BJ (cell line): ENCODE data around the gene SUPT3H. TPM values are rescaled to one million over a fixed set of nuclear protein-coding genes. Genes with fewer than 3 reads are reported as not detected.

Source experiments
- CTCF ChIA-PET: fragments of 350-600 bp; formaldehyde crosslinking; extraction: SDS; loops from one replicate; lab custom pipeline; 2021; ENCODE audit warnings: antibody characterized with exemption, inconsistent platforms; lab: Yijun Ruan, JAX
- POLR2A ChIA-PET: fragments of 300-600 bp; sonication (Branson Sonifier 250); formaldehyde crosslinking; extraction: SDS; loops from one replicate; lab custom pipeline; 2021; ENCODE audit warnings: antibody characterized with exemption; lab: Charles Lee
- DNase-seq: peaks from one replicate; pipeline ENCODE4 v3.0.0-alpha.2; 2011; ENCODE audit warnings: low read depth
- H3K27me3 ChIP-seq: 2 replicates; pipeline ENCODE4 v1.6.0; 2011; ENCODE audit warnings: low read length; ENCODE audit not compliant: control insufficient read depth, insufficient read depth
- H3K36me3 ChIP-seq: 2 replicates; pipeline ENCODE4 v1.5.1; 2011; ENCODE audit warnings: low read length; ENCODE audit not compliant: control insufficient read depth, insufficient read depth
- H3K4me3 ChIP-seq: 2 replicates; pipeline ENCODE4 v1.5.1; 2011; ENCODE audit warnings: low read depth, mild to moderate bottlenecking, control low read depth, low read length
- CTCF ChIP-seq: IDR thresholded peaks from 2 replicates; pipeline ENCODE4 v1.5.1; 2011; ENCODE audit warnings: low read depth, mild to moderate bottlenecking, control low read depth, inconsistent platforms, low read length, moderate library complexity; ENCODE audit not compliant: insufficient read depth
- polyA plus RNA-seq: library from polyadenylated mRNA; depleted of rRNA; stranded (reverse); fragments of >200 nt; gene quantifications from 2 replicates; pipeline ENCODE4 v1.2.3, GENCODE V29; 2011

The SUPT3H gene
- polyA plus RNA-seq, 1 experiment = 7.8 TPM

DNA sequence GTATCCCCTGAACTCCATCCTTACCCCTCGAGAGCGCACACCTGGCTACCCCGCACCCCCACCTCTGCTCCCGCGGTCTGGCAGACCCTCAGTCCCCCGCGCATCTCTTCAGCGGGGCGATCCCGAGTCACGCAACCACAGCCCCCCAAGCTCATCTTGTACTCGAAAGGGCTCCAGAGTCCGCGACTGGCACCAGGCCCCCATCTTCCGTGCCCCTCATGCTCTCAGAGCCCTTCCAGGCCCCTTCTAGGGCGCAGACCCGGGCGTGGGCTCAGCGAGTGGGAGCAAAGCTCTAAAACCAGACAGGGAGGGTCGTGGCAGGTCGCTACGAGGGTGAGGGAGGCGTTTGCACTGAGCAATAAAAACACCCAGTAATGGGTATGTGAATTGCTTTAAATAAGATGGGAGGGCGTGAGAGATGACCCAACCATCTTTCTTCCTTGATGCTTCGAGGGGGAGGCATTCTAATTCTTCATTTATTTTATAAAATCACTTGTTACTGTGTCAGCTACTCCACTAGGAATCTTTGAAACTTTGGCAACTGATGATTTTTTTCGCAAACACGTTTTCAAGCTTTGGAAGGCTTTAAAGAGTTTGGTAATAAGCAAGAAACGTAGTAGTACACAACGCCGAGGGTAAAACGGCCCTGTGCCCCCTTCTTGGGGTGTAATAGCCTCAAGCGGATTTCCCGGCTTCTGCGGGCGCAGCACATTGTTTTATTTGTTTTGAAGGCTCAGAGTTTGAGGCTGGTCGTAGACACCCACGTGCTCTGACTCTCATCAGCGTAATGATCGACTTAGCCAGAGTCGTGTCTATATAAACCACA, 42.6 kb upstream of the SUPT3H start:
- Histone ChIP-seq H3K4me3 (peak overlapping the region; percentile 57), H3K36me3 (no peaks in the 10 kb centered on the region), H3K27me3 (no peaks in the 10 kb centered on the region)
- ChIA-PET POLR2A (no interaction called here), CTCF (interaction anchor here (0.5 to 3.8 kb wide), 10 partner anchors 25 to 945 kb away, joined by 3 to 16 read pairs (median 4); no protein-coding TSS in a partner anchor)
- TF ChIP-seq CTCF = no peak
- DNase-seq = no peak

- ChIA-PET POLR2A (no interaction called here), CTCF (interaction anchor here (0.5 to 3.8 kb wide), 7 partner anchors 25 to 944 kb away, joined by 3 to 16 read pairs (median 4); no protein-coding TSS in a partner anchor)
- no peaks in the 10 kb centered on the region for H3K27me3 ChIP-seq
- H3K36me3 ChIP-seq = no peaks in the 10 kb centered on the region
- TF ChIP-seq CTCF = no peak
- DNase-seq = no peak
- H3K4me3 ChIP-seq = peak overlapping the region; percentile 57
These were observed 41.9 kb upstream of the SUPT3H start for GRCh38 chr6:45419571-45420082.

- ChIA-PET CTCF (interaction anchor here (0.6 to 1.6 kb wide), 2 partner anchors 81 to 297 kb away, joined by 3 to 6 read pairs; no protein-coding TSS in a partner anchor), POLR2A (no interaction called here)
- no peak for TF ChIP-seq CTCF
- Histone ChIP-seq H3K4me3 (no peak overlapping the region), H3K36me3 (no peaks in the 10 kb centered on the region), H3K27me3 (no peaks in the 10 kb centered on the region)
- DNase-seq = no peak
These were observed 39.7 kb upstream of the SUPT3H start for GRCh38 chr6:45417436-45417835.

- CTCF ChIA-PET = interaction anchor here (1.6 kb wide), 2 partner anchors 297 to 941 kb away, joined by 3 to 6 read pairs; no protein-coding TSS in a partner anchor
- POLR2A ChIA-PET = interaction anchor here (0.6 kb wide), 1 partner anchor 161 kb away, joined by 3 read pairs; no protein-coding TSS in a partner anchor
These were observed 39.0 kb upstream of the SUPT3H start for GRCh38 chr6:45416700-45417099.

More at GRCh38 chr6:45416700-45417099, 39.0 kb upstream of the SUPT3H start:
- H3K27me3 ChIP-seq = no peaks in the 10 kb centered on the region
- H3K36me3 ChIP-seq = no peaks in the 10 kb centered on the region
- no peak overlapping the region for H3K4me3 ChIP-seq
- no peak for TF ChIP-seq CTCF
- DNase-seq = no peak
